Measurements from ENCODE around the gene RASAL2. TPM values are rescaled to one million over a fixed set of nuclear protein-coding genes. Genes with fewer than 3 reads are reported as not detected.
A peak's percentile ranks its signal among the peaks of the same experiment; 100 is the strongest.

RASAL2 gene
- total and polyA plus RNA-seq, 2 of the 4 experiments (the other 2 are of a cell fraction): 13.1 to 20.6 TPM

DNA sequence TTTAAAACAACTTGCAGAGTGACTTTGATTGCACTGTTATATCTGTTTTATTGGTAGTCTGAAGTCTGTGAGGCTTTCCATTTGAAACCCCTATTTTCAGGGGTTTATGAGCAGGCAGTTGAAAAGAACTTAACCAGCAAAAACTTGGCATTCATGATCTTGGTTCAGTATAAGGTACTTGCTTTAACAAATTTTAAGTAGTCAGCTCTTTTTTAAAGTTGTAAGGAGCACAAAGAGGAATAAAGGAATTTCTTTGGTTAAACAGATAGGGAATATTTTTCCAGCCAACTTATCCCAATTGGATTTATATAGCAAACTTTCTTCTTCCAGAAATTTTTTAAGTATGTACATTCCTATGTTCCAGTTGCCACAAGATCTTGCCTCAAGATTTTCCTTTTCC, 138.2 kb downstream of the RASAL2 start:
- Histone ChIP-seq H4K20me1 (ENCODE audit: insufficient read depth, low read length) (no peaks in the 10 kb centered on the region), H2AK9ac (replicated peaks; ENCODE audit: low read depth, low read length, poor library complexity) (no peak overlapping the region), H2BK15ac (ENCODE audit: low read depth, low read length) (no peak overlapping the region), H3K4me2 (ENCODE audit: low read depth, low read length) (no peak overlapping the region), H3K9me3 (ENCODE audit: control insufficient read depth, insufficient read depth, low read length) (no peaks in the 10 kb centered on the region), H3K9ac (ENCODE audit: low read depth, low read length) (no peak overlapping the region), H3K4me3 (ENCODE audit: insufficient read depth, low read depth, low read length) (no peak overlapping the region), H2BK20ac (ENCODE audit: low read depth, low read length) (no peak overlapping the region), H3K14ac (replicated peaks; ENCODE audit: low read depth, low read length) (no peak overlapping the region), H3K4me1 (ENCODE audit: control insufficient read depth, insufficient read depth, low read length) (no peaks in the 10 kb centered on the region), H3K23ac (ENCODE audit: low read depth, low read length) (no peak overlapping the region), H3K36me3 (ENCODE audit: control insufficient read depth, insufficient read depth, low read length) (no peaks in the 10 kb centered on the region), H2BK5ac (ENCODE audit: low read depth, low read length, poor library complexity, severe bottlenecking) (no peak overlapping the region), H3K27ac (ENCODE audit: insufficient read depth, low read length) (no peak overlapping the region), H3K56ac (ENCODE audit: extremely low read depth, insufficient read depth, low read length) (no peak overlapping the region; the same call in 1 of the 2 replicates), H2AFZ (replicated peaks; ENCODE audit: low read length, poor library complexity) (no peak overlapping the region), H3K79me1 (ENCODE audit: low read depth in 1 of 2, low read length in 2 of 2) (peaks cover 19 to 29% of the 10 kb centered on the region in 2 experiments), H3K4ac (ENCODE audit: low read depth, low read length) (no peak overlapping the region), H4K91ac (ENCODE audit: insufficient read depth, low read depth, low read length) (no peak overlapping the region), H3K9me1 (ENCODE audit: insufficient read depth, low read length) (no peaks in the 10 kb centered on the region), H3K18ac (ENCODE audit: low read depth, low read length) (no peak overlapping the region), H3K27me3 (ENCODE audit: control insufficient read depth, insufficient read depth, low read length) (no peaks in the 10 kb centered on the region), H2AK5ac (ENCODE audit: low read depth, low read length) (no peak overlapping the region), H2BK120ac (ENCODE audit: low read depth, low read length) (no peak overlapping the region), H4K5ac (ENCODE audit: low read depth, low read length) (no peak overlapping the region), H4K8ac (ENCODE audit: low read depth in 2 of 2, low read length in 2 of 2) (no peak overlapping the region)
- dilution Hi-C loops (cut with HindIII; ENCODE audit: low sequenced_read_pairs, unreplicated experiment) (no loop called here), intact Hi-C loops (cut with micrococcal nuclease) (no loop called here), in situ Hi-C loops (cut with MboI; ENCODE audit: low sequenced_read_pairs) (no loop called here)
- DNase-seq: no peak
- no peak for TF ChIP-seq SMC3 (IDR thresholded peaks at IDR 0.05; ENCODE audit: low read depth, low read length)
- TF ChIP-seq MAFK (IDR thresholded peaks at IDR 0.05; ENCODE audit: low read depth, low read length): peak; percentile 57
- no peak for TF ChIP-seq RFX5 (IDR thresholded peaks at IDR 0.05; ENCODE audit: low read depth, low read length)
- no TSS peak for BruUV-seq (replicated peaks)
- CTCF ChIA-PET: interaction anchor here (0.5 kb wide), 1 partner anchor 59 kb away, joined by 6 read pairs; no protein-coding TSS in a partner anchor
- POLR2A ChIA-PET (ENCODE audit: unreplicated experiment): no interaction called here
- no peak for ATAC-seq (ENCODE audit: low read depth)
